Measurements from ENCODE around the gene NTM. TPM values are rescaled to one million over a fixed set of nuclear protein-coding genes. Genes with fewer than 3 reads are reported as not detected.

The NTM gene
- total RNA-seq, 1 experiment from 2014 or later = 16.4 TPM

- TF ChIP-seq E2F4 (CRISPR knock-in tag; IDR thresholded peaks at IDR 0.05; ENCODE audit: borderline replicate concordance, low read depth) (no peak), EMX1 (CRISPR knock-in tag; IDR thresholded peaks at IDR 0.05) (no peak), NFE2L1 (CRISPR knock-in tag; IDR thresholded peaks at IDR 0.05) (no peak), PRRX2 (CRISPR knock-in tag; IDR thresholded peaks at IDR 0.05) (no peak), CREM (CRISPR knock-in tag; IDR thresholded peaks at IDR 0.05) (no peak), ZNF121 (CRISPR knock-in tag; IDR thresholded peaks at IDR 0.05) (no peak)
- TF ChIP-seq, protein P1, sequence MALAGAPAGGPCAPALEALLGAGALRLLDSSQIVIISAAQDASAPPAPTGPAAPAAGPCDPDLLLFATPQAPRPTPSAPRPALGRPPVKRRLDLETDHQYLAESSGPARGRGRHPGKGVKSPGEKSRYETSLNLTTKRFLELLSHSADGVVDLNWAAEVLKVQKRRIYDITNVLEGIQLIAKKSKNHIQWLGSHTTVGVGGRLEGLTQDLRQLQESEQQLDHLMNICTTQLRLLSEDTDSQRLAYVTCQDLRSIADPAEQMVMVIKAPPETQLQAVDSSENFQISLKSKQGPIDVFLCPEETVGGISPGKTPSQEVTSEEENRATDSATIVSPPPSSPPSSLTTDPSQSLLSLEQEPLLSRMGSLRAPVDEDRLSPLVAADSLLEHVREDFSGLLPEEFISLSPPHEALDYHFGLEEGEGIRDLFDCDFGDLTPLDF (CRISPR knock-in tag; IDR thresholded peaks at IDR 0.05) = no peak
These were observed 741.4 kb downstream of the NTM start (continued) for GRCh38 chr11:132111838-132112237.

GRCh38 chr11:132112846-132113245 is 742.4 kb downstream of the NTM start:
- DNase-seq (ENCODE audit: low spot score) (no peak), ATAC-seq (no peak)
- CTCF ChIA-PET = interaction anchor here (0.8 to 6.3 kb wide), 6 partner anchors 11 to 648 kb away, joined by 3 to 76 read pairs (median 4); no protein-coding TSS in a partner anchor
- TF ChIP-seq HMGA2 (CRISPR knock-in tag; IDR thresholded peaks at IDR 0.05) (no peak), IRF2 (CRISPR knock-in tag; IDR thresholded peaks at IDR 0.05; ENCODE audit: borderline replicate concordance, low read depth) (no peak), ZNF138 (CRISPR knock-in tag; conservative IDR thresholded peaks at IDR 0.05) (no peak), ZBTB21 (CRISPR knock-in tag; IDR thresholded peaks at IDR 0.05; ENCODE audit: borderline replicate concordance) (no peak), RORB (CRISPR knock-in tag; IDR thresholded peaks at IDR 0.05) (no peak), TEAD1 (CRISPR knock-in tag; IDR thresholded peaks at IDR 0.05) (no peak), AFF4 (CRISPR knock-in tag; IDR thresholded peaks at IDR 0.05; ENCODE audit: borderline replicate concordance) (no peak), OVOL2 (CRISPR knock-in tag; IDR thresholded peaks at IDR 0.05; ENCODE audit: borderline replicate concordance) (no peak), ZNF219 (CRISPR knock-in tag; IDR thresholded peaks at IDR 0.05; ENCODE audit: borderline replicate concordance) (no peak)
- no peak overlapping the region for H3K27ac Mint-ChIP-seq
- H3K4me1 Mint-ChIP-seq = peaks cover 51% of the 10 kb centered on the region
- H3K9me3 Mint-ChIP-seq = 0 out of 2 replicates have a peak, but pooled peaks cover 3% of the 10 kb centered on the region
- H3K4me3 Mint-ChIP-seq = no peak overlapping the region
- no peaks in the 10 kb centered on the region for H3K36me3 Mint-ChIP-seq
- POLR2A ChIA-PET = no interaction called here
- H3K27me3 Mint-ChIP-seq (ENCODE audit: low read depth) = no peaks in the 10 kb centered on the region

DNA sequence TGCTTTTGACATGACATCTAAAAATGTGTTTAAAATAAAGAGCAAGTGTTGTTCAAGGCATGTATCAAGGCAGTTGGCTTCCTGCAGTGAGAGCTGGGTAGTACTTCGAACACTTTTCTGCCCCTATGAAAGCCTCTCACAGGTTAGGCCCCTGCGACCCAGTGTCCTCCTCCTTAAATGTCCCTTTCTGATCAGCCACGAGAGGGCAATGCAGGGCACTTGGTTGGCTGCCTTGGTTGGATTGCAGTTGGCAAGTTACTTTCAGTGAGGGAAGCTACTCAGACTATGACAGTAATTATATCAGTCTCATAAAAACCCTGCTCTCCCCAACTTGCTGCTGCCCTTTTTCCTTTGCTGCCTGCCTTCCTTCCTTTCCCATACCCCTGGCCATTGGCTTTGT is 743.8 kb downstream of the NTM start:
- peaks cover 56% of the 10 kb centered on the region for H3K4me1 Mint-ChIP-seq
- peak; percentile 83 for ATAC-seq

More for the DNA sequence above, 743.8 kb downstream of the NTM start:
- H3K4me3 Mint-ChIP-seq = no peak overlapping the region
- H3K9me3 Mint-ChIP-seq = no peaks in the 10 kb centered on the region
- no peaks in the 10 kb centered on the region for H3K36me3 Mint-ChIP-seq
- H3K27ac Mint-ChIP-seq = no peak overlapping the region
- no peaks in the 10 kb centered on the region for H3K27me3 Mint-ChIP-seq (ENCODE audit: low read depth)
- TF ChIP-seq NFATC4 (CRISPR knock-in tag; IDR thresholded peaks at IDR 0.05) = no peak
- TF ChIP-seq HMGA2 (CRISPR knock-in tag; IDR thresholded peaks at IDR 0.05) = no peak
- TF ChIP-seq, protein P2, sequence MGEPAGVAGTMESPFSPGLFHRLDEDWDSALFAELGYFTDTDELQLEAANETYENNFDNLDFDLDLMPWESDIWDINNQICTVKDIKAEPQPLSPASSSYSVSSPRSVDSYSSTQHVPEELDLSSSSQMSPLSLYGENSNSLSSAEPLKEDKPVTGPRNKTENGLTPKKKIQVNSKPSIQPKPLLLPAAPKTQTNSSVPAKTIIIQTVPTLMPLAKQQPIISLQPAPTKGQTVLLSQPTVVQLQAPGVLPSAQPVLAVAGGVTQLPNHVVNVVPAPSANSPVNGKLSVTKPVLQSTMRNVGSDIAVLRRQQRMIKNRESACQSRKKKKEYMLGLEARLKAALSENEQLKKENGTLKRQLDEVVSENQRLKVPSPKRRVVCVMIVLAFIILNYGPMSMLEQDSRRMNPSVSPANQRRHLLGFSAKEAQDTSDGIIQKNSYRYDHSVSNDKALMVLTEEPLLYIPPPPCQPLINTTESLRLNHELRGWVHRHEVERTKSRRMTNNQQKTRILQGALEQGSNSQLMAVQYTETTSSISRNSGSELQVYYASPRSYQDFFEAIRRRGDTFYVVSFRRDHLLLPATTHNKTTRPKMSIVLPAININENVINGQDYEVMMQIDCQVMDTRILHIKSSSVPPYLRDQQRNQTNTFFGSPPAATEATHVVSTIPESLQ (CRISPR knock-in tag; IDR thresholded peaks at IDR 0.05) = no peak
- TF ChIP-seq GTF2I (CRISPR knock-in tag; conservative IDR thresholded peaks at IDR 0.05) = no peak
- TF ChIP-seq TCF7 (CRISPR knock-in tag; IDR thresholded peaks at IDR 0.05; ENCODE audit: low read depth) = no peak
- TF ChIP-seq, protein P3, sequence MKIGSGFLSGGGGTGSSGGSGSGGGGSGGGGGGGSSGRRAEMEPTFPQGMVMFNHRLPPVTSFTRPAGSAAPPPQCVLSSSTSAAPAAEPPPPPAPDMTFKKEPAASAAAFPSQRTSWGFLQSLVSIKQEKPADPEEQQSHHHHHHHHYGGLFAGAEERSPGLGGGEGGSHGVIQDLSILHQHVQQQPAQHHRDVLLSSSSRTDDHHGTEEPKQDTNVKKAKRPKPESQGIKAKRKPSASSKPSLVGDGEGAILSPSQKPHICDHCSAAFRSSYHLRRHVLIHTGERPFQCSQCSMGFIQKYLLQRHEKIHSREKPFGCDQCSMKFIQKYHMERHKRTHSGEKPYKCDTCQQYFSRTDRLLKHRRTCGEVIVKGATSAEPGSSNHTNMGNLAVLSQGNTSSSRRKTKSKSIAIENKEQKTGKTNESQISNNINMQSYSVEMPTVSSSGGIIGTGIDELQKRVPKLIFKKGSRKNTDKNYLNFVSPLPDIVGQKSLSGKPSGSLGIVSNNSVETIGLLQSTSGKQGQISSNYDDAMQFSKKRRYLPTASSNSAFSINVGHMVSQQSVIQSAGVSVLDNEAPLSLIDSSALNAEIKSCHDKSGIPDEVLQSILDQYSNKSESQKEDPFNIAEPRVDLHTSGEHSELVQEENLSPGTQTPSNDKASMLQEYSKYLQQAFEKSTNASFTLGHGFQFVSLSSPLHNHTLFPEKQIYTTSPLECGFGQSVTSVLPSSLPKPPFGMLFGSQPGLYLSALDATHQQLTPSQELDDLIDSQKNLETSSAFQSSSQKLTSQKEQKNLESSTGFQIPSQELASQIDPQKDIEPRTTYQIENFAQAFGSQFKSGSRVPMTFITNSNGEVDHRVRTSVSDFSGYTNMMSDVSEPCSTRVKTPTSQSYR (CRISPR knock-in tag; IDR thresholded peaks at IDR 0.05) = no peak
- ChIA-PET CTCF (interaction anchor here (0.6 to 6.3 kb wide), 24 partner anchors 9 to 944 kb away, joined by 3 to 76 read pairs (median 4); no protein-coding TSS in a partner anchor), POLR2A (no interaction called here)
- peak; percentile 72 for DNase-seq (ENCODE audit: low spot score)
